HG02973 (cell line): ENCODE results near the gene RGL1.

Source experiments
- ATAC-seq: cut with Tn5 transposase; IDR thresholded peaks from one replicate; pipeline ENCODE4 v1.9.1; 2021; ENCODE audit warnings: moderate library complexity; ENCODE audit not compliant: unreplicated experiment

The RGL1 gene

GRCh38 chr1:183859119-183859518, 54.2 kb downstream of the RGL1 start:
- no peak for ATAC-seq

- ATAC-seq = no peak
These were observed 54.9 kb downstream of the RGL1 start for GRCh38 chr1:183859831-183860230.

GRCh38 chr1:183862967-183863366, 58.0 kb downstream of the RGL1 start:
- no peak for ATAC-seq

GRCh38 chr1:183863852-183864251, 58.9 kb downstream of the RGL1 start:
- no peak for ATAC-seq

GRCh38 chr1:183864611-183865010, 59.7 kb downstream of the RGL1 start:
- ATAC-seq = no peak

- ATAC-seq = no peak
These were observed 64.3 kb downstream of the RGL1 start for GRCh38 chr1:183869230-183869629.

GRCh38 chr1:183869664-183870063, 64.7 kb downstream of the RGL1 start:
- ATAC-seq = no peak

- no peak for ATAC-seq
These were observed 65.6 kb downstream of the RGL1 start for GRCh38 chr1:183870351-183871077.

- ATAC-seq = no peak
These were observed 66.2 kb downstream of the RGL1 start for GRCh38 chr1:183871142-183871541.

- ATAC-seq = no peak
These were observed 66.7 kb downstream of the RGL1 start for GRCh38 chr1:183871601-183872000.

GRCh38 chr1:183872403-183872802, 67.5 kb downstream of the RGL1 start:
- ATAC-seq = no peak

- ATAC-seq = peak; percentile 63
These were observed 68.7 kb downstream of the RGL1 start for GRCh38 chr1:183873642-183874041.

- ATAC-seq = no peak
These were observed 71.4 kb downstream of the RGL1 start for GRCh38 chr1:183876309-183876708.

GRCh38 chr1:183877053-183877720, 72.3 kb downstream of the RGL1 start:
- no peak for ATAC-seq

GRCh38 chr1:183879494-183879893, 74.6 kb downstream of the RGL1 start:
- ATAC-seq = no peak

GRCh38 chr1:183879966-183880365, 75.0 kb downstream of the RGL1 start:
- no peak for ATAC-seq

- no peak for ATAC-seq
These were observed 75.8 kb downstream of the RGL1 start for GRCh38 chr1:183880531-183881243.

- ATAC-seq = no peak
These were observed 76.6 kb downstream of the RGL1 start for GRCh38 chr1:183881387-183882131.

GRCh38 chr1:183882335-183883167, 77.6 kb downstream of the RGL1 start:
- ATAC-seq = no peak

- ATAC-seq = no peak
These were observed 78.7 kb downstream of the RGL1 start for GRCh38 chr1:183883623-183884022.
